NCI-H128 (cell line): Measurements from ENCODE around the gene MBTPS1.

Source experiments
- DNase-seq: peaks from one replicate; lab custom pipeline; 2025; ENCODE audit not compliant: unreplicated experiment; lab: John Stamatoyannopoulos, UW

Gene MBTPS1

DNA sequence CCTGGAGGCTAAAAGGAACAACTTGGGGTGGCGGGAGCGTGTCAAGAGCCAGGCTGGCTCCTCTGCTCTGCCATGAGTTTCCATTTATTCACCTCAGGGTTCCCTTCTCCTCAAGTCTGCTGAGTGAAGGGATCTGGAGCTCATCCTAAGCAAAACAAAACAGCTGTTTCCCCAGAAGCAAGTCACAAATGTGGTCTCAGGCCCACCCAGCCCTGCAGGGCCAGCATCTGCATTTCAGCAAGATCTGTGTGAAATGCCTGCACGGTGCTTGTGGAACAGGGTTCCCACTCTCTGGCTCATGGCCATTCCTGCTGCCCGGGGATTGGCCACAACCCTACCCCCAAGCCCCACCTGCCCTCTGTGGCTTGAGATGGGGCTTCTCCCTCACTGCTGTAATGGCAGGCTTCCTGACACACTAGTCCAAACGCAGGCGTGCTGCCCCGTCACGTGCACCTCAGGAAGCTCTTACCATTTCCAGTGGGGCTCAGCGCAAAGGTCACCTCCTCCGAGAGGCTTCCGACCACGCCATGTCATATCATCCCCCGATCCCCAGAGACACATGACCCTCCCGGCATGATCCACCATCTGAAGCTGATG, 76.4 kb downstream of the MBTPS1 start:
- no peak for DNase-seq

DNA sequence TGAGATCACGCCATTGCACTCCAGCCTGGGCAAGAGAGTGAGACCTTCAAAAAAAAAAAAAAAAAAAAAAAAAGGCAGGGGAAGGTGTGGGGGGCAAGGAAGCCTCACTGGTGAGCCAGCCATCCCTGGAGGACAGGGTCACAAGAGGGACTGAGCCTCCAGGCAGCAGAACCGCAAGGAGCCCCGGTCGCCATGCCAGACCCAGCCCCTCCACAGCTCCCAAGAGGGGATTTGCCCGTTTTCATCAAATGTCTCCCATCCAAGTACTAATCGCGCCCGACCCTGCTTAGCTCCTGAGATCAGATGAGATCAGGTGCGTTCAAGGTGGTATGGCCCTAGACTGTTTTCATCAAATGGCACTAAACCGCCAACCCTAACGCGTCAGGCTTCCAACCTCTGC, 77.0 kb downstream of the MBTPS1 start:
- DNase-seq: no peak

DNA sequence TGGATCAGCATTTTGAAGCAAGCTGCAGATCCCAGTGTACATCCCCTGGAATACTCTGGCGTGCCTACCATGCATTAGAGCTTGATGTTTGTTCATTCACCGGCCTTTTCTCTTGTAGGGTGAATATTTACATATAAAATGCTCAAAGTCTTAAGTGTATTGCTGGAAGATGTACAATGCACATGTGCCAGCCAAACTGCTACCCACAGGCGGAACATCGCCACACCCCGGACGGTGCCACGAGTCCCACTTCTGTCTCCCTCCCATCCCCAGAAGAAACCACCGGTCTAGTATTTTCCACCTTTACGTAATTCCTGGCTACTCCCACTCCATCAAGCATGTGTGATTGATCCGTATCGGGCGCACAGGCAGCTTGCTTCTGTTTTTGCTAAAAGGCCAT, 78.3 kb downstream of the MBTPS1 start:
- no peak for DNase-seq

DNA sequence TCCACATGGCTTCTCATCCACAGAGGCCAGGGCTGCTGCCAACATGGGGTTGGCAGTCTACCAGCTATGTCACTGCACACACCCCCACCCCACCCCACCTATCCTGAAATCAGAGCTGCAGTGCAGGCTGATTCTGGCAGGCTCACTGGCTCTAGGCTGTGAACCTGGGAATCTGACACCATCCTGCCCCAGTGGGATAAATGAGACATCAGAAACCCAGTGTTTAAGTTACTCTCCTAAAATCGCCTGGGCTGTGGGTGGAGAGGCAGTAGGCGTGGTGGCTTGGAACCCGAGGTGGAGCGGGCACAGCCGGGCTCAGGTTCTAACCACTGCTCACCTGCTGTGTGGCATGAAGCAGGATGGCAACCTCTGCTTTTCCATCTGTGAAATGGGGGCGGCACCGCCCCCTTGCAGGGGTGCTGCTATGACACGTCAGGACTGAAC, 79.7 kb downstream of the MBTPS1 start:
- DNase-seq: no peak

DNA sequence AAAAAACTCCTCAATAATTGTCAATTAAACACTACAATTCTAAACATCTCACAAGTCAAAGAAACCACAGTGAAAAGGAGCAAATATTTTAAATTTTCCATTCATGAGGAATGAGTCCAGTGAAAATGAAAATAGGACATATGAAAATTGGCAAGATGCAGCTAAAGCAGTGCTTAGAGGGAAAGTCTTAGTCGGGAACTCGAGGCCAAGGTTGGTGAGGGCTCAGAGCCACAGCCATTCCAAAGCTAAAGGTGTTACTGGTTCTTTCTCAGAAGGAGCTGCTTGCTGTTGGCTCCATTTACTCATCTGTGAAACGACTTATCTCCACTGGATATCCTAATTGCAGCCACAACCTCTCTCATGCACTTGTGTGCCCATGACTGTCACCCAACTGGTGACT, 80.6 kb downstream of the MBTPS1 start:
- DNase-seq: no peak

DNA sequence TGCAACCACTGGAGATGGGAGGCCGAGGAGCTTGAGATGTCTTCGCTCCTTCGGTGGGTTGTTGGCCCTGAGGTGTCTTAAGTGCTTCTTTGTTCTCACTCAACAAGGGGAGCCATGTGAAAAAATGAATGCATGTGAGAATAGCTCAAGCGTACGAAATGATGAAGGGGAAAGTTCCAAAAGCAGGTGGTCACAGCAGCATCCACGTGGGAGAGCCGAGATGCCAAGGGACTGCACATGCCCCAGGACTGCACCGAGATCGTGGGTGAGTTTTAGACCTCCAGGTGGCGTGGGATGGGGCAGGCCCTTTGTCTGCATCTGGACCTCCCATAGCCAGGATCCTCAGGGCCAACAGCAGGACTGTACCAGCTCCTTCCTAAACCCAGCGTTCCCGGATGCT, 82.2 kb downstream of the MBTPS1 start:
- no peak for DNase-seq

DNA sequence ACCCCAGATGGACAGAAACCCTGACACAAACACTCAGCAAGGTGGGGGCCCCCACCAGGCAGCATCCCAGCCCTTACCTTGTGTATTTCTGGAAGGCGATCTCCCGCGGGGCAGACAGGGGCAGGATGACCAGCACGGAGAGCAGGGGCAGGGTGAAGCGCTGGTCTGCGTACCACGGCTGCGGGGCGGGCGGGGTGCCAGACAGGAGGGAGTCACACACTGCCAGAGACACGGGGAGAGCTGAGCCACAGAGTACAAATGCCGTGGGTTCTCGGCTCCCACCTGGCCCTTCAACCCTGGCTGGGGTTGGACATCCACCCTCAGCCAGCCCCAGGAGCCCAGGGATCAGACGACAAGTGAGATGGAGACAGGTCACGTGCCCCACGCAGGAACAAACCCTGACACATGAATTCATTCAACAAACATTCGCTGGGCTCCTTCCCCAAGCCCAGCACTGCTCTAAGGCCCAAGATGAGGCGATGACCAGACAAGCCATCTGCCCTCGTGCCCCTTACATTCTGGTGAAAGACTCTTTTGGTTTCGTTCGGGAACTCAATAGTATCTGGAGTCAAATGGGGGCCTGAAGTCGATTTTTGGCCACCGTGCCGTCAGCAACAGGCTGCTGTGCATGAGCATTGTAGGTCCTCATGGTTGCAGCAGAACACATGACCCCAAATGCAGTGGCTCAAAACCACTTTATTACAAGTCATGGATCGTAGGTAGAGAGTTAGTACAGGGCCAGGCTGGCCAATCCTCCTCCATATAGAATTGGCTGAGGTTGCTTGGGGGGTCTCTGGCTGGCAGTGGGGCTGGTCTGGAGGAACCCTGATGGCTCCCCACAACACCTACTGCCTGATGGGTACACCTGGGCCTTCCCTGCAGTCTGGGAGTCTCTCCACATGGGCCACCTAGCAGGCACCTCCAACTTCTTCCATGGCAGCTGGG, 83.2 kb downstream of the MBTPS1 start:
- DNase-seq: no peak

DNA sequence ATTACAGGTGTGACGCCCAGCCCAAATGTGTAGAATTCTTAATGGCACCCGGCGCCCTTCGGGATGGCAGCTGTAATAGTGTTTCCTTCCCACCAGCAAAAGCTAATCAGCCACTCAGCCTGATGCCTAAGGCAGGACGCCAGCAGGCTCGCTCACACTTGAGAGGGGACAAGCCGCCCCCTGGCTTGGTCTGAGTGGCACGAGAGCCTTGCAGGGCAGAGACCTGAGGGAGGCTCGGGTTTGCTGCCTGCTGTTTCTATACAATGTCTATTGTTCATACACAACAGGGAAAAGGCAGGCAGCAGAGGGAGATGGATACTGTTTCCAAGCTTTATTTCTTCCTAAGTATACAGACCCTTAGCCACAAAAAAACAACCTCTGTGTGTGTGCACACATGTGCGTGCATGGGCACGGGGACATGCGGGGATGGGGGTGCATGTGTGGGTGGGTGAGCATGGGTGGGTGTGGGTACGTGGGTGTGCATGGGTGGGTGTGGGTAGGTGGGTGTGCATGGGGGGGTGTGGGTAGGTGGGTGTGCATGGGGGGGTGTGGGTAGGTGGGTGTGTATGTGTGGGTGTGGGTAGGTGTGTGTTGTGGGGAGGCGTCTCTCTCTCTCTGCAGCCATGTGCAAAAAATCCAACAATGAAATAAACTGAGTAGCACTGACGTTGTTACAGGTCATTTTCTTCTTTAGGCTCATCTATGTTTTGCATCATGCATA, 84.1 kb downstream of the MBTPS1 start:
- peak; percentile 59 for DNase-seq

DNA sequence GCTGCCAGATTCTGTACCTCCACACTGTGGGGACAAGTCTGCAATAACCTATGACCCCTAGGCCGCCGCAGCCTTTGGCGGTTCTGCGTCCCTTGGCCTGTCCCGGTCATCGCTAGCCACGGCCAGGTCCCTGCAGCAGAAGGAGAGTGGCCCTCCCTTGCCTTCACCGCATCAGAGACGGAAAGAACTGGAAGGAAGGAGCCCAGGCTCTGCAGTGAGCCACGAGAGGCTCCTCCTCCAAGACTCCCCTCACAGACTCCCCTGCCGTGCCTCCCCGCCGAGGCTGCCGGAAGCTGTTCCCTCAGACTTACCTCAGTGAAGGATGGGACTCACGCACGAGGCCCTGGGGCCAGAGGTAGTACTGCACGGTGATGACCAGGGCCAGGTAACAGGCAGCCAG, 85.2 kb downstream of the MBTPS1 start:
- no peak for DNase-seq

DNA sequence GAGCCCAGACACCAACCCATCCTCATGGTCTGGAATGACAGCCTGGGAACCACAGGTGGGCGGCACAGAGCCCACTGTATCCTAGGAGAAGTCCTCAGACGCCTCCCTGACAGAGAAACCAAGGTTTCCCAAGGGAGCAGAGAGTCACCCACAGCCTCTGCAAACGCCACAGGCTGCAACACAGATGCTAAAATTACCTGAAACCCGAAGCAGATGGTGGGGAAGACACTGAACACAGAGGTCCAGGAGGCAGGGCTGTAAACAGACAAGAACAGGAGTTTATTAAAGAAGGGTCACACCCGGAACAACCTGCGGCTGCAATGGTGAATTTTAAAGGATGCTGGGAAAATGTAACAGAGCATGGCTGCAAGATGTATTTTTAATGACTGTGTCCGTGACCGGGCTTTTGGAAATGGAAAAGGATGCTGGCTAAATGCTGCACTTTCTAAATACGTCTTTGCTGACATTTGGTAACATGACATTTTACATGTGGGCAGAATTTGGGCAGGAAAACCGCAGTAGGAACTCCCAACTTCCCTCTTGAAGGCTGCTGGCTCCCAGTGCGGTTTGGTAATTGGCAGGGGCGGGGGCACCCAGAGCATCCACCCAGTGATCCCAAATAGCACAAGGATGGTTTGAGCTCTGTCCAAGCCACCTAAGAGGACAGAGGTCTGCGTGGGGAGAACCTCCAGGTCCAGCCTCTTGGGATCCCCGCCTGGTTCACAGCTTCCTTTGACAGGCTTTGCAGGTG, 87.3 kb downstream of the MBTPS1 start:
- no peak for DNase-seq

DNA sequence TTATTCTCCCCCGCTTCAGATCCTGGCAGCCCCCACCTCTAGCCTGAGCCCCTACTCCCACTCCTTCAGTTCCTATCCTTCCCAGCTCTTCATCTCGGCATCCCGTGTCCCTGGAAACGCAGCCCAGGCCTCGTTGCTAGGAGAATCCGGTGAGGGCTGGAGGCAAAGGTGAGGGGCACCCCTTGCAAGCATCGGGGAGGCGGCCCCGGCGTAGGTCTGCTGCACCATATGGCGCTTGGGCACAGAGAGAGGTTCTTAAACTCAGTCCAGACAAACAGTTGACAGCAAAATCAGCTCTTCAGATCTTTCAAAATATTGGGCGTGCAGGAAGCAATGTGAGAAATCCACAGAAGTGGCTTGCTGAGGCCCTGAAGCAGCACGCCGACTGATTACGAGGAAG, 89.1 kb downstream of the MBTPS1 start:
- no peak for DNase-seq

DNA sequence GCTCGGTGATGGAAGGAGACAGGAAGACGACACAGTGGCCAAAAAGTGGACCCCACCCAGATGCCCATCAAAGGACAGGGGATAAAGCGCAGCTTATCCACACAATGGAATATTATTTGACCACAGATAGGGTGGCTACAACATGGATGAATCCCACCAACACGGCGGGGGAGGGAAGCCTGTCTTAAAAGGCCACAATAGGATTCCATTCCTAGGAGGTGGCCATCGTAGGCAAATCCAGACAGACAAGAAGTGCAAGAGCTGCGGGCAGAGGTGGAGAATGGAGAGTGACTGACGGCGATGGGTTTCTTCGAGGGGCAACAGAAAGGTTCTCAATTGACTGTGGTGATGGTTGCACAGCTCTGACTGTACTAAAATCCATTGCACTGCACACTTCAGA, 90.1 kb downstream of the MBTPS1 start:
- no peak for DNase-seq

DNA sequence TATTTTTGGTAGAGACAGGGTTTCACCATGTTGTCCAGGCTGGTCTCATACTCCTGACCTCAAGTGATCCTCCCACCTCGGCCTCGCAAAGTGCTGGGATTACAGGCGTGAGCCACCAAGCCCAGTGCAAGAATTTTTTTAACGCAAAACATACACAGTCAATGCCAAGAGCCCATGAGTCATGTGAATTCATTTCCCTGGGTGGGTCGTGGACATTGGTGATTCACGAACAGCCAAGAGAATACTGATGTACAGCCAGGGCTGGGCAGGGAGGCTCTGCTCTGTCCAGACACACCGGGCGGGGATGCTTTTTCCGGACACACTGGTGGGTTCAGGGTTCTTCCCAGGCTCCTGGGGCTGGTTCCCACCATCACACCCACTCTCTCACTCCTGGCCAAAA, 91.9 kb downstream of the MBTPS1 start:
- DNase-seq: no peak

DNA sequence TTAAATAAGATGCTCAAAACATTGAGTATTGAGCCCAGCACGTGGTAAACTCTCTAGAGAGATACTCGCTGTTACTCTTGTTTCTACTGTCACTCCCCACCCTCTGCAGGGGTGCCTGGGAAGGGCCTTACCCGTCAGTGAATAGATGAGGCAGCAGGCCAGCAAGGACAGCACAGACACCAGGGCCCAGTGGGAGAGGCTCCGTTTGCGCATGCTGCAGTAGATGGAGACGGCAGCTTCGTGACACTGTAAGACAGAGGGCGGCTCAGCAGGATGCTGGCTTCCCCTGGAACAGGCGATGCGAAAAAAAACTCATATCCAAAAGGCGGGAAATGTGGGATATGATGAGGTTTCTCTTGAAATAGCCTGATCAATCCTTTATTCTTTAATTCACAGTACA, 94.1 kb downstream of the MBTPS1 start:
- no peak for DNase-seq

DNA sequence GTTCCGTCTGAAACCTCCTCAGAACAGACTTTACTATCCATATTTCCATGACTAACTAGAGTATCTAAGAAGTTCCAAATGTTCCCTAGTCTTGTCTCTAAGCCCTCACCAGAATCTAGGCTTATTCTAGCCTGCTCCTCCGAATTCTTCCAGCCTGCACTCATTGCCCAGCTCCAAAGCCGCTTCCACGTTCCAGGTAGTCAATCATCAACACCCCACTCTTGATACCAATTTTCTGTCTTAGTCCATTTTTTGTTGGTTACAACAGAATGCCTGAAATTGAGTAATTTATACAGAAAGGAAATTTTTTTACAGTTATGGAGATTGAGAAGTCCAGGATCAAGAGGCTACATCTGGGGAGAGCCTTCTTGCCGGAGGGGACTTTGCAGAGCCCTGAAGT, 95.3 kb downstream of the MBTPS1 start:
- no peak for DNase-seq

DNA sequence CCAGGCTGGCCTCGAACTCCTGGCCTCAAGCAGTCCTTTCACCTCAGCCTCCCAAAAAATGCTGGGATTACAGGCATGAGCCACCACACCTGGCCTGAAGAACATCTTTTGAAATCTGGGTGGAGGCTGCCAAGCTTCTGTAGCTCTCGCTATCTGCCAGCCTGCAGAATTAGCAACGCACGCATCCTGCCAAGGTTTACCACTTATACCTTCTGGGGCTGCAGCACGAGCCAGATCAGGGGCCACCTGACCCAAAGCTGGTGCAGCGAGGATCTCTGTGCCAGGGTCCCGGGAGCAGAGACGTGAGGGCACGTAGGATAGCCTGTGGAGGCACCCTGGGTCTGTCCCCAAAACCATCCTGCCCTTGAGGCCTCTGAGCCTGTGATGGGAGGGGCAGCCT, 96.4 kb downstream of the MBTPS1 start:
- no peak for DNase-seq

DNA sequence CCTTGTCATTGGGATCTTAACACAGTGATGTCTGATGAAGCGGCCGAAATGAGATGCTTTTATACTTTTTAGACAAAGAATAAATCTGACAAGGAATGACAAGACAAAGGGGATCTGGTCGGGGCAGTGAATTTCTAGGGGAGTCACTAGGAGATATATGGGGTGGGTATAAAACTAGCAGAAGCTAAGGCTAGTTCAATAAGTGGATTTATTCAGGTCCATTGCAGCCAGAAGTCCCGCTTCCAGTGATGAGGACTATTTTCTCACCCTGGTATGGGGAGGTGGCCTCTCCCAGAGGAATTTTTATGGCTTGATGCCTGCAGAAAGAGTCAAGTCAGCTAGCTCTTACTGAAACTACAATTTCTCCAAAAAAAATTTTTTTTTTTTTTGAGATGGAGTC, 98.0 kb downstream of the MBTPS1 start:
- DNase-seq: no peak

DNA sequence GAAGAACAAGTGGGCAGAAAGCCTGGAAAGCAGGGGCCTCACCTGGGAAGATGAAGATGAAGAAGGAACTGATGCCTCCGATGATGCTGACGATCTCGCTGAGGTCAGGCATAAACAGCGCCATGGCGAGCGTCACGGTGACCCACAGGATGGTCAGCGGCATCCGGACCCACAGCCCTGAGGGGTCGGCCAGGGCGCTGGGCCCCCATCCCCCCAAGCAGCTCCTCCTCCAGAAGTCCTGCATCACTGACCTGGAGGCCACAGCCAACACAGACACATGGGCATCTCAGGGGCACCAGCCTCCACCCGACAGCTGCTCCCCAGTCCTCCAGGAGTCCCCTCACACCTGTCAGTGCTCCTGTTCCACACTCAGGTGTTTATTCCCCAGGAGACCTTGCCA, 100.3 kb downstream of the MBTPS1 start:
- DNase-seq: no peak

DNA sequence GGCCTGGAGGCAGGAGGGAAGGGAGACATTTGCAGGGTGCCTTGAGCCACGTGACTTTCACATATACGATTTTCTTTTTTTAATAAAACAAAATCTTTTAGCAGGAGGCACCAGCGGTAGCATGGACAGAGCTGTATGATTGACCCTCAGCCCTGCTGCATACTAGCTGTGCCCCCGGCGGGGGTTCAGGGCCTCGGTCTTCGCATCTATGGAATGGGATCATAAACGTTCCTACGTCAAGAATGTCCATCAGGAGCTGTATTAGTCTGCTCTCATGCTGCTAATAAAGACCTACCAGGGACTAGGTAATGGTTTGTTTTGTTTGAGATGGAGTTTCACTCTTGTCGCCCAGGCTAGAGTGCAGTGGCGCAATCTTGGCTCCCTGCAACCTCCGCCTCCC, 101.3 kb downstream of the MBTPS1 start:
- DNase-seq: no peak

DNA sequence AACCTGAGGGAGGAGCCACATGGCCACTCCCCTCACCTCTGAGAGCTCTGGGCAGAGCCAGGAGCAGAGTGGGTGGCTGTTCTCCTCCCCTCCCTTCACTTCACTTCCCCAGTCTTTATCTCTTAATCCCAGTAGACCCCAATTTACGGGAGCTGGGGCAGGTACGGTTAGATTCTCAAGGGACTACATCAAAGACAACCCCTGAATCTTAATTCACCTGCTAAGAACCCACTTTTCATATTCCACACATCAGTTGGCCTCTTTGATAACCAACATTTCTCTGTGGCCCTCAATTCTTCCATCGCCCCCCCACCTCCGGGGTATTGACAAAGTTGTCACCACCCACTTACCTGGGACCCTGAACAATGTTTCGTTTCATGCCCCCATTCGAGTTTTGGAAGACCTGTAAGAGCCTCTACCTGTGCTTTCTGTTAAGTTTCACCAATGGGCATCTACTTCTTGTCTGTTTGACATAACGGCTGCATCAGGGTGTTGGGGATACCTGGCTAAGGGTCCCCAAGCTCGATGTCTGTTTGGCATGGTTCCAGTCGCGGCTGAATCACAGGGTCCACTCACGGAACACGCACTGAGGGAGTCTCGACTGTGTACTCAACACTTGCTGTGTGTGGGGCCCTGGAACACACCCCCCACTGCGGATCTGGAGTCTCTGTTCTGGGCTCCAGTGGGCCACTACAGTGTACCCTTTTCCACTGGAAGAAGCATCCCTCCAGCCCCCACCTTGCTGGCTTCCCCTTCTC, 102.0 kb downstream of the MBTPS1 start:
- no peak for DNase-seq
